ENCODE measurements around the gene KRTAP4-3.
"Not testable (repeated sequence)": the region's sequence is repeated elsewhere in the genome, so short reads cannot be mapped to it uniquely, and the experiment has no call there.

KRTAP4-3 gene

DNA sequence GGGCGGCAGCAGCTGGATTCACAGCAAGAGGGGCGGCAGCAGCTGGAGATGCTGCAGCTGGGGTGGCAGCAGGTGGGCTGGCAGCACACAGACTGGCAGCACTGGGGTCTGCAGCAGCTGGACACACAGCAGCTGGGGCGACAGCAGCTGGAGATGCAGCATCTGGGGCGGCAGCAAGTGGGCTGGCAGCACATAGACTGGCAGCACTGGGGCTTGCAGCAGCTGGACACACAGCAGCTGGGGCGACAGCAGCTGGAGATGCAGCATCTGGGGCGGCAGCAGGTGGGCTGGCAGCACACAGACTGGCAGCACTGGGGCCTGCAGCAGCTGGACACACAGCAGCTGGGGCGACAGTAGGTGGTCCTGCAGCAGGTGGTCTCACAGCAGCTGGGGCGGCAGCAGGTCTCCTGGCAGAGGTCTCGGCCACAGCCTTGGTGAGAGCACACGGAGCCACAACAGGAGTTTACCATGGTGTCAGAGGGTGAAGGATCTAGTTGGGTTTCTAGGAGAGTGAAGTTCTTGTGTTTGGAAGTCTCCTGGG is 50.1 kb downstream of the KRTAP4-3 start, which contains the start of gene KRTAP4-11:
Gene KRTAP4-11, minus strand, starts transcription at position 528 of the 541 bp plus-strand sequence. Its CDS starts 58 bp downstream, at position 470.
- DNase-seq (ENCODE audit: low read depth), result not testable (repeated sequence)

Measured in activated T-cell treated with anti-CD3 and anti-CD28 coated beads for 24 hours (primary cell).